CD14-positive monocyte (primary cell): ENCODE results near the gene FNDC3B. TPM values are rescaled to one million over a fixed set of nuclear protein-coding genes. Genes with fewer than 3 reads are reported as not detected.

ENCODE experiments used
- DNase-seq, 3 donors: peaks; one replicate each; pipeline ENCODE4 v3.0.0-alpha.2; 2011 to 2022
- H2AFZ ChIP-seq: 2 replicates; pipeline ENCODE4 v1.6.0; 2012; ENCODE audit warnings: mild to moderate bottlenecking, low read depth, low read length, inconsistent platforms; ENCODE audit not compliant: insufficient read depth, poor library complexity, severe bottlenecking
- H3K27ac ChIP-seq, 2 donors: 1 replicate in 1 of 2; 2 replicates in 1 of 2; pipeline ENCODE4 v1.5.1; 2012 to 2013; ENCODE audit warnings: low read length in 2 of 2, control low read depth in 1 of 2, inconsistent platforms in 1 of 2, low read depth in 1 of 2, mild to moderate bottlenecking in 1 of 2
- H3K27me3 ChIP-seq, 2 donors: one replicate each; pipeline versions ENCODE4 v1.6.0 to v1.6.1; 2011 to 2013; ENCODE audit warnings: low read length in 2 of 2; ENCODE audit not compliant: control insufficient read depth in 2 of 2, insufficient read depth in 2 of 2
- H3K36me3 ChIP-seq, 2 donors: replicated peaks in 1 of 2; 1 replicate in 1 of 2; 2 replicates in 1 of 2; pipeline versions ENCODE4 v1.5.1 to v1.6.1; 2012 to 2013; ENCODE audit warnings: low read length in 2 of 2, control low read depth in 1 of 2, inconsistent platforms in 1 of 2, mild to moderate bottlenecking in 1 of 2; ENCODE audit not compliant: insufficient read depth in 2 of 2, control insufficient read depth in 1 of 2
- H3K4me1 ChIP-seq, 2 donors: 1 replicate in 1 of 2; 2 replicates in 1 of 2; pipeline versions ENCODE4 v1.5.1 to v1.6.1; 2012 to 2013; ENCODE audit warnings: low read length in 2 of 2, control low read depth in 1 of 2, inconsistent platforms in 1 of 2, mild to moderate bottlenecking in 1 of 2, moderate library complexity in 1 of 2; ENCODE audit not compliant: insufficient read depth in 2 of 2, control insufficient read depth in 1 of 2
- H3K4me2 ChIP-seq: replicated peaks from 2 replicates; pipeline ENCODE3; 2012; ENCODE audit warnings: low read length, moderate library complexity, mild to moderate bottlenecking; ENCODE audit not compliant: poor library complexity, severe bottlenecking; ENCODE audit errors: extremely low read depth
- H3K4me3 ChIP-seq, 3 experiments: fragments of 200-600 bp in 1 of 3; sonication (generic) in 1 of 3; replicated peaks in 1 of 3; 1 replicate in 2 of 3; 2 replicates in 1 of 3; pipeline ENCODE4 v1.5.1; 2011 to 2013; ENCODE audit warnings: low read length in 3 of 3, mild to moderate bottlenecking in 3 of 3, control low read depth in 2 of 3, low read depth in 2 of 3, inconsistent platforms in 1 of 3, moderate library complexity in 1 of 3
- H3K79me2 ChIP-seq: 2 replicates; pipeline ENCODE4 v1.6.0; 2012; ENCODE audit warnings: mild to moderate bottlenecking, control low read depth, inconsistent platforms, low read length, moderate library complexity; ENCODE audit not compliant: insufficient read depth
- H3K9ac ChIP-seq: 2 replicates; pipeline ENCODE4 v1.6.0; 2017; ENCODE audit warnings: low read length, mild to moderate bottlenecking; ENCODE audit not compliant: insufficient read depth, poor library complexity, severe bottlenecking
- H3K9me3 ChIP-seq, 2 donors: replicated peaks in 1 of 2; 1 replicate in 1 of 2; 2 replicates in 1 of 2; pipeline versions ENCODE4 v1.5.1 to v1.6.1; 2012 to 2013; ENCODE audit warnings: low read length in 2 of 2, control low read depth in 1 of 2; ENCODE audit not compliant: control insufficient read depth in 1 of 2, insufficient read depth in 1 of 2
- H4K20me1 ChIP-seq: 2 replicates; pipeline ENCODE4 v1.6.0; 2012; ENCODE audit warnings: mild to moderate bottlenecking, low read length, control low read depth, moderate library complexity; ENCODE audit not compliant: insufficient read depth
- H3K27ac Mint-ChIP-seq, 7 donors: one replicate each; pipeline ENCODE4 v1.8.0; 2020; ENCODE audit warnings: mild to moderate bottlenecking in 7 of 7, mixed read lengths in 7 of 7, moderate library complexity in 6 of 7, inconsistent platforms in 2 of 7
- H3K27me3 Mint-ChIP-seq, 3 donors: one replicate each; pipeline ENCODE4 v1.8.0; 2021 to 2022; ENCODE audit warnings: low read depth in 3 of 3, mild to moderate bottlenecking in 3 of 3, mixed read lengths in 3 of 3, moderate library complexity in 3 of 3, inconsistent platforms in 1 of 3
- H3K36me3 Mint-ChIP-seq, 2 donors: one replicate each; pipeline ENCODE4 v1.8.0; 2020; ENCODE audit warnings: mixed read lengths in 2 of 2, inconsistent platforms in 1 of 2, mild to moderate bottlenecking in 1 of 2
- H3K4me1 Mint-ChIP-seq: one replicate; pipeline ENCODE4 v1.8.0; 2020; ENCODE audit warnings: mild to moderate bottlenecking, mixed read lengths
- H3K4me3 Mint-ChIP-seq, 2 donors: one replicate each; pipeline ENCODE4 v1.8.0; 2020; ENCODE audit warnings: mild to moderate bottlenecking in 2 of 2, mixed read lengths in 2 of 2, moderate library complexity in 1 of 2
- H3K9me3 Mint-ChIP-seq, 7 donors: one replicate each; pipeline ENCODE4 v1.8.0; 2020 to 2022; ENCODE audit warnings: mixed read lengths in 7 of 7, mild to moderate bottlenecking in 6 of 7, moderate library complexity in 6 of 7, inconsistent platforms in 2 of 7
- WGBS: methylation state at CpG from one replicate; pipeline ENCODE4 v1.1.5; 2013; ENCODE audit warnings: missing lambda C conversion rate; ENCODE audit not compliant: insufficient coverage; 5-methylcytosine and 5-hydroxymethylcytosine counted together
- intact Hi-C, 2 donors: fragments of 100-400 bp; cut with micrococcal nuclease; formaldehyde crosslinking; loops; one replicate each; pipeline versions ENCODE4 v1.15.0 to v1.15.1; 2023
- polyA plus RNA-seq, 3 donors: library from polyadenylated mRNA; depleted of rRNA in 1 of 3; unstranded in 2 of 3; stranded (reverse) in 1 of 3; fragments of 300-500 nt in 2 of 3; fragments of >200 nt in 1 of 3; fragmentation: Illumina TruSeq in 2 of 3; gene quantifications; 1 replicate in 2 of 3; 2 replicates in 1 of 3; pipeline ENCODE4 v1.2.3, GENCODE V29; 2012 to 2021
- TF ChIP-seq, protein P1 (sequence below): fragments of 200-600 bp; IDR thresholded peaks from one replicate; pipeline ENCODE4 v1.8.0; 2022; ENCODE audit warnings: antibody characterized with exemption, mild to moderate bottlenecking

FNDC3B gene
- polyA plus RNA-seq, 3 donors = 19.6 to 36.1 (median 25.7) TPM

DNA sequence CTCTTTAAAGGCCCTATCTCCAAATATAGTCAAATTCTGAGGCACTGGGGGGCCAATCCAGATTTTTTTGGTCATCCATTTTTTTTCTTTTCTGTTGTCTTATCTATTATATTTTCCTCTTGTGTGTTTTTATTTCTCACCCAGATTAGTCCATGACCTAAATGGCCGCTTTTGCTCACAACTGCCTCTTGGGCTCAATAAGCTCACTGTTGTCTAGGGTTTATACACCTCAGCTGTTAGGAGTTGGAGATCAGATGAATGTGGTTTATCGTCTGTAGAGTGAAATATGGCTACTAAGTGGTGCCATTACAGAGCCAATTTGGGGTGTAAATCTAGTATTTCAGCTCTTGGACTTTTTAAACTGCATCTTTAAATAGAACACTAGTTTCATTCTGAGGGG is 235.5 kb downstream of the FNDC3B start:
- H3K27me3 Mint-ChIP-seq = no peaks in the 10 kb centered on the region
- H3K4me3 Mint-ChIP-seq = no peak overlapping the region
- Histone ChIP-seq H3K4me1 (no peaks in the 10 kb centered on the region), H3K9me3 (no peaks in the 10 kb centered on the region), H3K79me2 (peaks cover 82% of the 10 kb centered on the region), H3K27ac (no peak overlapping the region), H2AFZ (no peak overlapping the region), H4K20me1 (peaks cover 66% of the 10 kb centered on the region), H3K4me2 (no peak overlapping the region), H3K27me3 (no peaks in the 10 kb centered on the region), H3K36me3 (peaks cover 23 to 94% of the 10 kb centered on the region in 2 donors), H3K4me3 (no peak overlapping the region), H3K9ac (no peak overlapping the region)
- DNase-seq = no peak
- H3K4me1 Mint-ChIP-seq = peaks cover 5% of the 10 kb centered on the region
- peaks cover 47 to 62% of the 10 kb centered on the region in 2 donors for H3K36me3 Mint-ChIP-seq
- no peaks in the 10 kb centered on the region for H3K9me3 Mint-ChIP-seq
- intact Hi-C loops = no loop called here
- H3K27ac Mint-ChIP-seq = peak overlapping the region in 2 of 7 donors; percentile 2 to 35
- TF ChIP-seq, protein P1, sequence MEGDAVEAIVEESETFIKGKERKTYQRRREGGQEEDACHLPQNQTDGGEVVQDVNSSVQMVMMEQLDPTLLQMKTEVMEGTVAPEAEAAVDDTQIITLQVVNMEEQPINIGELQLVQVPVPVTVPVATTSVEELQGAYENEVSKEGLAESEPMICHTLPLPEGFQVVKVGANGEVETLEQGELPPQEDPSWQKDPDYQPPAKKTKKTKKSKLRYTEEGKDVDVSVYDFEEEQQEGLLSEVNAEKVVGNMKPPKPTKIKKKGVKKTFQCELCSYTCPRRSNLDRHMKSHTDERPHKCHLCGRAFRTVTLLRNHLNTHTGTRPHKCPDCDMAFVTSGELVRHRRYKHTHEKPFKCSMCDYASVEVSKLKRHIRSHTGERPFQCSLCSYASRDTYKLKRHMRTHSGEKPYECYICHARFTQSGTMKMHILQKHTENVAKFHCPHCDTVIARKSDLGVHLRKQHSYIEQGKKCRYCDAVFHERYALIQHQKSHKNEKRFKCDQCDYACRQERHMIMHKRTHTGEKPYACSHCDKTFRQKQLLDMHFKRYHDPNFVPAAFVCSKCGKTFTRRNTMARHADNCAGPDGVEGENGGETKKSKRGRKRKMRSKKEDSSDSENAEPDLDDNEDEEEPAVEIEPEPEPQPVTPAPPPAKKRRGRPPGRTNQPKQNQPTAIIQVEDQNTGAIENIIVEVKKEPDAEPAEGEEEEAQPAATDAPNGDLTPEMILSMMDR = no peak
- WGBS = 100% methylated on average over 1 of the region's 2 CpGs

DNA sequence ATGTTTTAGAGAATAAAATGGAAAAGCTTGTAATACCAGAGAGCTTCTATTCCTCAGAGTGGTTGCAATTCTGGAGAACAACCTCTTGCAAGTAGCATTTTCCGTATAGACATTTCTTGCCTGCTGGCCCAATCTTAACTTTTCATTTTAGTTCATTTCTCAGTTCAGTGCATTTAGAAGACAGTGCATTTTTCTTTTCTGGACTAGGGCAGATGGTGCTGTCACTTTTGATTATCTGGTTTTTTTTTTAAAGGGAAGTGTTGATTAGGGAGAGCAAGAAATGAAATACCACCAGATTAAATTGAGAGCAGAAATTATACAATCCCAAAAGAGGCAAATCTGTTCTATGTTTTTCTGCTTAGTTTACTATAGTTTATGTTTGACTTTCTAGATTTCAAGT is 236.2 kb downstream of the FNDC3B start:
- H3K4me1 Mint-ChIP-seq = peaks cover 5% of the 10 kb centered on the region

More for the DNA sequence above, 236.2 kb downstream of the FNDC3B start:
- H3K27ac Mint-ChIP-seq = peak overlapping the region in 3 of 7 donors; percentile 18 to 86 (median 31)
- Histone ChIP-seq H3K9me3 (no peaks in the 10 kb centered on the region), H3K27ac (no peak overlapping the region), H3K79me2 (peaks cover 85% of the 10 kb centered on the region), H3K4me2 (no peak overlapping the region), H3K36me3 (peaks cover 18 to 92% of the 10 kb centered on the region in 2 donors), H3K9ac (no peak overlapping the region), H3K4me3 (no peak overlapping the region), H4K20me1 (peaks cover 65% of the 10 kb centered on the region), H3K27me3 (no peaks in the 10 kb centered on the region), H3K4me1 (no peaks in the 10 kb centered on the region), H2AFZ (no peak overlapping the region)
- no peaks in the 10 kb centered on the region for H3K9me3 Mint-ChIP-seq
- no CpG with 5 or more reads among the region's 1 CpG for WGBS
- no peak for DNase-seq
- H3K27me3 Mint-ChIP-seq = no peaks in the 10 kb centered on the region
- H3K36me3 Mint-ChIP-seq = peaks cover 46 to 61% of the 10 kb centered on the region in 2 donors
- no peak overlapping the region for H3K4me3 Mint-ChIP-seq
- intact Hi-C loops = no loop called here
- TF ChIP-seq, protein P1 = no peak
